Testis (tissue), 2 donors: ENCODE data around the gene SEMA3G.

Experiments used
- POLR2A ChIP-seq: fragments of 450-650 bp; IDR thresholded peaks from one replicate; pipeline ENCODE4 v1.6.1; 2017; ENCODE audit warnings: antibody characterized with exemption, mild to moderate bottlenecking, moderate library complexity
- TF ChIP-seq, protein P1 (sequence below), 3 experiments: fragments of 450-650 bp in 2 of 3; fragments of 200-600 bp in 1 of 3; sonication (generic) in 1 of 3; IDR thresholded peaks; one replicate each; pipeline ENCODE4 v1.5.1; 2016 to 2019; ENCODE audit warnings: antibody characterized with exemption in 3 of 3, mild to moderate bottlenecking in 2 of 3, moderate library complexity in 1 of 3

DNA sequence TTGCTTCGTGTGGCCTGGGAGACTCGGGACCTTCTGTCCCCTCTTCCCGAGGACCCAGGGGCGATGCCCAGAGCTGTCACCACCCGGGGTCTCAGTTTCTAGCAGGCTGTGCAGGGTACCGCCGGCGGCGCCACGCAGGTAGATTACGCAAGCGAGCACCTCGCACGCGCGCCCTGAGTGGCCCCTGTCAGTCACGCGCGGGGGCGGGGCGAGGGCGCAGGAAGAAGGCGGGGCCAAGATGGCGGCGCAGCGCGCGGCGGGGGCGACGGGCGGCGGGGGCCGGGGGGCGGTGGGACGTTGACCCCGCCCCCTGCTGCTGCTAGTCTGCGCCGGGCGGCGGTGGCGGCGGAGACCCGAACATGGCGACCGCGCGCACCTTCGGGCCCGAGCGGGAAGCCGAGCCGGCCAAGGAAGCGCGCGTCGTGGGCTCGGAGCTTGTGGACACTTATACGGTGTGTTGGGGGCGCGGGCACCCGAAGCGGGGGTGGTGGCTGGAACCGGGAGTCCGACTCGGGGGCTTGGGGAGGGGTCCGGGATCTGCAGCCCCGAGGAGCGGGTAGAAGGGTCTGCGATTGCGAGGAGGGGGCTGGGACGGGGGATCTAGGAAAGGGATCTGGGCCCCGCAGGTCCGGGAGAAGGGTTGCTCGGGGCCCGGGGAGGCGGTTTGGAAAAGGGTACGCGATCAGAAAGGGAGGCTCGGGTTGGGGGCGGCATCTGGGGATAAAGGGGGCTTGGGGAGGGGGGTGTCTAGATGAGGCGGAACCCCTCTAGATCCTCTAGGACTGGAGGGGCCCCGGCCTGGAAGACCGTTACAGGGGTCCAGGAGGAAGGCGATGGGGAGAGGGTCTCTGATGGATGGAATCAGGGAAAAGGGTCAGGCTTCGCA is 10.6 kb upstream of the SEMA3G start, which contains the start of gene NISCH:
- TF ChIP-seq POLR2A, result no peak
- TF ChIP-seq, protein P1, sequence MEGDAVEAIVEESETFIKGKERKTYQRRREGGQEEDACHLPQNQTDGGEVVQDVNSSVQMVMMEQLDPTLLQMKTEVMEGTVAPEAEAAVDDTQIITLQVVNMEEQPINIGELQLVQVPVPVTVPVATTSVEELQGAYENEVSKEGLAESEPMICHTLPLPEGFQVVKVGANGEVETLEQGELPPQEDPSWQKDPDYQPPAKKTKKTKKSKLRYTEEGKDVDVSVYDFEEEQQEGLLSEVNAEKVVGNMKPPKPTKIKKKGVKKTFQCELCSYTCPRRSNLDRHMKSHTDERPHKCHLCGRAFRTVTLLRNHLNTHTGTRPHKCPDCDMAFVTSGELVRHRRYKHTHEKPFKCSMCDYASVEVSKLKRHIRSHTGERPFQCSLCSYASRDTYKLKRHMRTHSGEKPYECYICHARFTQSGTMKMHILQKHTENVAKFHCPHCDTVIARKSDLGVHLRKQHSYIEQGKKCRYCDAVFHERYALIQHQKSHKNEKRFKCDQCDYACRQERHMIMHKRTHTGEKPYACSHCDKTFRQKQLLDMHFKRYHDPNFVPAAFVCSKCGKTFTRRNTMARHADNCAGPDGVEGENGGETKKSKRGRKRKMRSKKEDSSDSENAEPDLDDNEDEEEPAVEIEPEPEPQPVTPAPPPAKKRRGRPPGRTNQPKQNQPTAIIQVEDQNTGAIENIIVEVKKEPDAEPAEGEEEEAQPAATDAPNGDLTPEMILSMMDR (IDR thresholded peaks at IDR 0.05), result no peak
